HEK293T (cell line): ENCODE results near the gene CDK8.

Experiments used
- CTCF ChIA-PET: fragments of 350-600 bp; formaldehyde crosslinking; extraction: SDS; loops from one replicate; lab custom pipeline; 2021; ENCODE audit warnings: antibody characterized with exemption, inconsistent platforms; lab: Yijun Ruan, JAX
- POLR2A ChIA-PET: fragments of 350-600 bp; formaldehyde crosslinking; extraction: SDS; loops from one replicate; lab custom pipeline; 2020; ENCODE audit warnings: antibody characterized with exemption, inconsistent platforms; lab: Yijun Ruan, JAX
- DNase-seq: peaks from one replicate; pipeline ENCODE4 v3.0.0; 2012; ENCODE audit warnings: mixed read lengths; ENCODE audit errors: extremely low spot score
- ARNT ChIP-seq: fragments of 450-650 bp; IDR thresholded peaks from 2 replicates; pipeline ENCODE4 v1.6.1; 2017; ENCODE audit warnings: mild to moderate bottlenecking
- BHLHE40 ChIP-seq: fragments of 450-650 bp; IDR thresholded peaks from 2 replicates; pipeline ENCODE4 v1.6.1; 2016; ENCODE audit warnings: mild to moderate bottlenecking, moderate library complexity, borderline replicate concordance
- CTBP1 ChIP-seq: fragments of 450-650 bp; IDR thresholded peaks from 2 replicates; pipeline ENCODE4 v1.6.1; 2016; ENCODE audit warnings: borderline replicate concordance
- ELF4 ChIP-seq: fragments of 450-650 bp; IDR thresholded peaks from 2 replicates; pipeline ENCODE4 v1.6.1; 2017; ENCODE audit warnings: antibody characterized with exemption
- FOXA1 ChIP-seq: fragments of 450-650 bp; IDR thresholded peaks from 2 replicates; pipeline ENCODE4 v1.6.1; 2016; ENCODE audit warnings: mild to moderate bottlenecking
- FOXK2 ChIP-seq: fragments of 450-650 bp; IDR thresholded peaks from 2 replicates; pipeline ENCODE4 v1.6.1; 2016; ENCODE audit warnings: mild to moderate bottlenecking
- FOXM1 ChIP-seq: fragments of 450-650 bp; IDR thresholded peaks from 2 replicates; pipeline ENCODE4 v1.6.1; 2017; ENCODE audit warnings: mild to moderate bottlenecking, borderline replicate concordance
- HDGF ChIP-seq: fragments of 450-650 bp; IDR thresholded peaks from 2 replicates; pipeline ENCODE4 v1.6.1; 2017; ENCODE audit warnings: antibody characterized with exemption, borderline replicate concordance
- L3MBTL2 ChIP-seq: fragments of 450-650 bp; conservative IDR thresholded peaks from 2 replicates; pipeline ENCODE4 v1.6.1; 2016; ENCODE audit warnings: mild to moderate bottlenecking
- LEF1 ChIP-seq: fragments of 450-650 bp; IDR thresholded peaks from 2 replicates; pipeline ENCODE4 v1.6.1; 2017; ENCODE audit warnings: mild to moderate bottlenecking, borderline replicate concordance
- NFRKB ChIP-seq: fragments of 450-650 bp; IDR thresholded peaks from 2 replicates; pipeline ENCODE4 v1.6.1; 2016; ENCODE audit warnings: mild to moderate bottlenecking, moderate library complexity
- SP1 ChIP-seq: fragments of 450-650 bp; IDR thresholded peaks from 2 replicates; pipeline ENCODE4 v1.6.1; 2017
- SUZ12 ChIP-seq: fragments of 450-650 bp; IDR thresholded peaks from 2 replicates; pipeline ENCODE4 v1.6.1; 2016; ENCODE audit warnings: mild to moderate bottlenecking
- TARDBP ChIP-seq: fragments of 450-650 bp; IDR thresholded peaks from 2 replicates; pipeline ENCODE4 v1.6.1; 2016
- ZNF384 ChIP-seq: fragments of 450-650 bp; IDR thresholded peaks from 2 replicates; pipeline ENCODE4 v1.6.1; 2016
- TF ChIP-seq, protein P1 (sequence below): fragments of 450-650 bp; IDR thresholded peaks from 2 replicates; pipeline ENCODE4 v1.6.1; 2016

The CDK8 gene

DNA sequence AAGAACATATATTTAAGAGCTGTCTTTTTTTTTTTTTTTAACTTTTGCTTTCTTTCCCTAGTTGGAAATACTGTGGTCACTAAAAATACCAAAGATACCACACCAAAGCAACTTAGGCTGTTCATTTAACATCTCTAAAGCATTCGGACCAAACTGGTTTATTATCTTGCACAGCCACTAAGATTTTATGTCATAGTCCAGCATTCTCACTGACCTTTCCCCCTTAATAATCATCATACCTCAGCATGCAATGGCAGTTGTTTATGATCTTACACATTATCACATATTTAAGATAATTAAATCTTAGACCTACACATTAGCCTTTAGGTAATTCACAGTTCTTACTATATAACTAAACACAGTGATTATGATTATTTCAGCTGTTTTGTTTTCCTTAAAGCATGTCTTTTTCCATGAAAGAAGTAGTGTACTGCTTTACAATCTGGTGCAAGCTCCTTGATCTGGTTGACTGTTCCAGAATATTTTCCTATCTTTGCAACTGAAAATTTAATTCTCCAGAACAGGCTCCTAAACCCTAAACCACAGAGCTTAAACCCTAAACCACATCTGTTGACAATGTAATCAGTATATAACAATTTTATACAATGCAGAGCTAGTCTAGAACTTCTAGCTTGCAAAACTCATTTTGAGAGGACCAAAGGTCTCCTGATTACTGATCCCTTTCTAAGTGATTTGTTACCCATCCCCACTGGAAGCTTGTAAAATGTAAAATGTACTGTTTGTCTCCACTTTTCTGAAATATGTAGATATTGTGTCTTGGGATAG is 74.2 kb downstream of the CDK8 start:
- TF ChIP-seq ELF4 (no peak), NFRKB (no peak), FOXA1 (no peak)
- TF ChIP-seq, protein P1, sequence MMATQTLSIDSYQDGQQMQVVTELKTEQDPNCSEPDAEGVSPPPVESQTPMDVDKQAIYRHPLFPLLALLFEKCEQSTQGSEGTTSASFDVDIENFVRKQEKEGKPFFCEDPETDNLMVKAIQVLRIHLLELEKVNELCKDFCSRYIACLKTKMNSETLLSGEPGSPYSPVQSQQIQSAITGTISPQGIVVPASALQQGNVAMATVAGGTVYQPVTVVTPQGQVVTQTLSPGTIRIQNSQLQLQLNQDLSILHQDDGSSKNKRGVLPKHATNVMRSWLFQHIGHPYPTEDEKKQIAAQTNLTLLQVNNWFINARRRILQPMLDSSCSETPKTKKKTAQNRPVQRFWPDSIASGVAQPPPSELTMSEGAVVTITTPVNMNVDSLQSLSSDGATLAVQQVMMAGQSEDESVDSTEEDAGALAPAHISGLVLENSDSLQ = no peak
- ChIA-PET POLR2A (no interaction called here), CTCF (no interaction called here)
- DNase-seq = no peak

DNA sequence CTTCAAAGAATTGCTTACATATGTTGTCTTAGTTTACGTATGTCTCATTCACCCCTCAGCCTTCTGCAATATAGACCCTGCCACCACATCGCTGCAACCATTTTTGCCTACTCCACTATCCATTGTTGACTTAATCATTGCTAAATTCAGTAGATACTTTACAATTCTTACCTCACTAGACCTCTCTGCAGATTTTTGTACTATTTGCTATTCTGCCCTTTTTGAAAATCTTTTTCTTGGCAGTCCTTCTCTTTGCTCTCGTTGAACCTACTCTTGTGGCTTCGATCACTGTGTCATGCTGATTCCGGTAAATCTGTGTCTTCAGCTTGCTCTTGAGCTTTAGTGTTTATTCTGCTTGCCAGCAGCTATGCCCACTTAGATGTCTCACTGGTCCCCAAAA is 81.2 kb downstream of the CDK8 start:
- no peak for DNase-seq
- TF ChIP-seq CTBP1 = no peak
- no peak for TF ChIP-seq TARDBP
- no peak for TF ChIP-seq ARNT
- TF ChIP-seq LEF1 = no peak
- no peak for TF ChIP-seq FOXM1
- TF ChIP-seq, protein P1 = no peak
- no peak for TF ChIP-seq ZNF384
- TF ChIP-seq NFRKB = no peak
- TF ChIP-seq FOXA1 = no peak
- TF ChIP-seq BHLHE40 = no peak
- TF ChIP-seq SUZ12 = no peak
- no peak for TF ChIP-seq FOXK2
- no peak for TF ChIP-seq L3MBTL2
- TF ChIP-seq SP1 = no peak
- TF ChIP-seq ELF4 = no peak
- TF ChIP-seq HDGF = no peak
- ChIA-PET CTCF (no interaction called here), POLR2A (no interaction called here)

DNA sequence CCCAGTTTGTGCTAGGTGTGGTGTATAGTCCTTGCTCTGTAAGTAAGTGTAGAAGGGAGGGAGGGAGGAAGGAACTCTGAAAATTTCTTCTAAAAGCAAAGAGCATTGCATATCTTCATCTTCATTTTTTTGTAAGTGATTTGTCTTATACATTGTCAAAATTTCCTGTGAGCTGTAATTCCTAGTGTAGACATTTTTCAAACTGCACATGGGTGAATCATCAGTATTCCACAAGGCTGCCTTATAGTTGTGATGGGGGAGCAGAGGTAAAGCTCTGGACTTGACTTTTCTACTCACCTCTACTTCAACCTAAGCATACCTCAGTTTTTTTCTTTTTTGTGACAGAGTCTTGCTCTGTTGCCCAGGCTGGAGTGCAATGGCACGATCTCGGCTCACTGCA is 86.9 kb downstream of the CDK8 start:
- CTCF ChIA-PET = no interaction called here

DNA sequence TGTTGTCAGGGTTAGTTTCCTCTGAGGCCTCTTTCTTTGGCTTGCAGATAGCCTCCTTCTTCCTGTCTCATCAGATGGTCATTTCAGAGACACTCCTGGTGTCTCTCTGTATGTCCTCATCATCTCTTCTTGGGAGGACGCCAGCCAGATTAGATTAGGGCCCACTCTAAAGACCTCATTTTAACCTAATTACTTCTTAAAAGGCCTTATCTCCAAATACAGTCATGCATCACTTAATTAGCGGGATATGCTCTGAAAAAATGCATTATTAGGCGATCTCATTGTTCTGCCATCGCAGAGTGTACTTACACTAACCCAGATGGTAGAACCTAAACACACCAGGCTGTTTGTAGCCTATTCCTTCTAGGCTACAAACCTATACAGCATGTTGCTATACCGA is 89.0 kb downstream of the CDK8 start:
- TF ChIP-seq ELF4 (no peak), BHLHE40 (no peak), NFRKB (no peak), TARDBP (no peak)
- ChIA-PET POLR2A (no interaction called here), CTCF (no interaction called here)
- DNase-seq = no peak

More for the DNA sequence above, 86.9 kb downstream of the CDK8 start:
- no peak for TF ChIP-seq FOXK2
- TF ChIP-seq HDGF = no peak
- no peak for TF ChIP-seq FOXM1
- no peak for TF ChIP-seq SUZ12
- TF ChIP-seq NFRKB = no peak
- POLR2A ChIA-PET = no interaction called here
- no peak for DNase-seq

DNA sequence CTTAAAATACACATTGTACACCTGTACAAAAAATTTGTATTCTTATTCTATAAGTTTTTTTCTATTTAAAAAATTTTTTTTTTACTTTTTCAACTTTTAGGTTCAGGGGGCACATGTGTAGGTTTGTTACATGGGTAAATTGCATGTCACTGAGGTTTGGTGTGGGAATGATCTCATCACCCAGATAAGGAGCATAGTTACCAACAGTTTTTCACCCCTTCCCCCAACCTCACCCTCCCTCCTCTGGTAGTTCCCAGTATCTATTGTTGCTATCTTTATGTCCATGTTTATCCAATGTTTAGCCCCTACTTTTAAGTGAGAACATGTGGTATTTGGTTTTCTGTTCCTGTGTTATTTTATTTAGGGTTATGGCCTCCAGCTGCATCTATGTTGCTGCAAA is 89.9 kb downstream of the CDK8 start:
- no peak for DNase-seq
- POLR2A ChIA-PET = no interaction called here
- CTCF ChIA-PET = no interaction called here
- no peak for TF ChIP-seq FOXK2
- no peak for TF ChIP-seq CTBP1
- no peak for TF ChIP-seq NFRKB
- TF ChIP-seq FOXM1 = no peak
- no peak for TF ChIP-seq L3MBTL2
- no peak for TF ChIP-seq ARNT
- no peak for TF ChIP-seq BHLHE40
- no peak for TF ChIP-seq FOXA1
- no peak for TF ChIP-seq SP1
- TF ChIP-seq ELF4 = no peak
- no peak for TF ChIP-seq TARDBP
- TF ChIP-seq HDGF = no peak
- TF ChIP-seq, protein P1 = no peak
- no peak for TF ChIP-seq SUZ12
- TF ChIP-seq LEF1 = no peak
- no peak for TF ChIP-seq ZNF384

DNA sequence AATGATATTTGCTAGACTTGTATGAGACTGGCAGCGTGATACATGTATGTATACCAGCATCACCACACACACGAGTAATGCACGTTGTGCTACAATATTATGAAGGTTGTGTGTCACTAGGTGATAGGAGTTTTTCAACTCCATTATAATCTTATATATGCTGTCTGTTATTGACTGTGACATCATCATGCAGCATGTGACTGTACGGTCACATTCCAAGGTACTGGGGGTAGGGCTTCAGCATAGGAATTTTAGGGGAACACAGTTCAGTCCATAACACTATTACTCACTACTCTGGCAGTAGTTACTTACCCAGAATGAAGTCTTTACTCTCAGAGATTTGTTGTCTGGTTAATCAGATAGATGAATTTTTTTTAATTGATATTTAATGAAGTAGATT is 91.1 kb downstream of the CDK8 start:
- POLR2A ChIA-PET = interaction anchor here (0.7 kb wide), 1 partner anchor 48 kb away, joined by 4 read pairs; no protein-coding TSS in a partner anchor
- DNase-seq = no peak
- CTCF ChIA-PET = no interaction called here
- TF ChIP-seq, protein P1 = no peak
- TF ChIP-seq FOXM1 (no peak), BHLHE40 (no peak), HDGF (no peak), LEF1 (no peak), TARDBP (no peak), ARNT (no peak)
